LNCAP (cell line): Measurements from ENCODE around the gene NMNAT2.

Source experiments
- TF ChIP-seq, protein P1 (sequence below): fragments of 450-650 bp; IDR thresholded peaks from 2 replicates; pipeline ENCODE4 v1.5.1; 2017; ENCODE audit warnings: mild to moderate bottlenecking

The NMNAT2 gene

DNA sequence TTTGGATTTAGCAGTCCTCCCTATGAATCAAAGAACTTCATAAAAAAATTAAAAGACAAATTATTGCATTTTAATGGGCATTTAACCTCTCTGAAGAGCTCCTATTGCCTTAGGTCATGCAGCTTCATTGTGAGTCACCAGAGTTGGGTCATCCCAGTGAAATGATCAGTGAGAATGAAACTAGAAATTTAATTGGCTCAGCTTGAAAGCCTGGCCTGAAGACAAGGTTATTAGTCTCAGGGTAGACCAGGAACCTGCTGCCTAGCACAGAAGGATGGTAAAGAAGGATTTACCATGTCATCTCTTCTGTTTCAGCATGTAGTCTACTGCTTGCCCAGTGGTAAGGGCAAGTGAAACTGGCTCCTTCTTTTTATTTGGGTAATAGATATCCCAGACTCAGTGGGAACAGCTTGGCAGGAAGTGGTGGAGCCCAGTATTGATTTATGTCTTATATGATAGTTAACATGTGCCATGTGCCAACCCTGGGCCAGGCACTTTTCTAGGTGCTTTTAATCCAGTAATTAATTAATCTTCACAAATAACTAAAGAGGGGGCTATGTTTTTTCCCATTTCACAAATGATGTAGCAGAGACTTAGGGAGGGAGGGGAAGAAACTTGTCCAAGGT lies 208.5 kb downstream of the NMNAT2 start:
- TF ChIP-seq, protein P1, sequence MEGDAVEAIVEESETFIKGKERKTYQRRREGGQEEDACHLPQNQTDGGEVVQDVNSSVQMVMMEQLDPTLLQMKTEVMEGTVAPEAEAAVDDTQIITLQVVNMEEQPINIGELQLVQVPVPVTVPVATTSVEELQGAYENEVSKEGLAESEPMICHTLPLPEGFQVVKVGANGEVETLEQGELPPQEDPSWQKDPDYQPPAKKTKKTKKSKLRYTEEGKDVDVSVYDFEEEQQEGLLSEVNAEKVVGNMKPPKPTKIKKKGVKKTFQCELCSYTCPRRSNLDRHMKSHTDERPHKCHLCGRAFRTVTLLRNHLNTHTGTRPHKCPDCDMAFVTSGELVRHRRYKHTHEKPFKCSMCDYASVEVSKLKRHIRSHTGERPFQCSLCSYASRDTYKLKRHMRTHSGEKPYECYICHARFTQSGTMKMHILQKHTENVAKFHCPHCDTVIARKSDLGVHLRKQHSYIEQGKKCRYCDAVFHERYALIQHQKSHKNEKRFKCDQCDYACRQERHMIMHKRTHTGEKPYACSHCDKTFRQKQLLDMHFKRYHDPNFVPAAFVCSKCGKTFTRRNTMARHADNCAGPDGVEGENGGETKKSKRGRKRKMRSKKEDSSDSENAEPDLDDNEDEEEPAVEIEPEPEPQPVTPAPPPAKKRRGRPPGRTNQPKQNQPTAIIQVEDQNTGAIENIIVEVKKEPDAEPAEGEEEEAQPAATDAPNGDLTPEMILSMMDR: no peak

DNA sequence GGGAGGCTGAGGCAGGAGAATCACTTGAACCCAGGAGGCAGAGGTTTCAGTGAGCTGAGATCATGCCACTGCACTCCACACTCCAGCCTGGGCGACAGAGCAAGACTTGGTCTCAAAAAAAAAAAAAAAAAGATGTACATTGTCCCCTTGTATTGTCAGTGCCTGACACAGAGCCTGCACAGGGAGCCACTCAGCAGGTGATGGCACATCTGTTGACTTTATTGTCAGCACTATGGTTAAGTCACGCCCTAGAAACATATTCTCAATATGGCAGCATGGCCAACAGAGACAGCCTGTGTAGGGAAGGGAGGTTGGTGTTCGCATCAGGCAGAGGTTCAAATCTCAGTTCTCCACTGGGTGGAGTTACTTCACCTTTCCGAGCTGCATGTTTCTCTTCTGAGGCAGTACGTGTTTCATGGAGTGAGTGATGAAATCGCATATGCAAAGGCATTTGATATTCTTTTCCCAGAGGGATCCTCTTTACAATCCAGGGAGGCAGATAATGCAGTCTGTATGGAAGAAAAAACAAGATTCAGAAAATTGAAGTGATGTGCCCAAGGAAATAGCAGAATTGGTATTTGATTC lies 211.6 kb downstream of the NMNAT2 start:
- TF ChIP-seq, protein P1: no peak

DNA sequence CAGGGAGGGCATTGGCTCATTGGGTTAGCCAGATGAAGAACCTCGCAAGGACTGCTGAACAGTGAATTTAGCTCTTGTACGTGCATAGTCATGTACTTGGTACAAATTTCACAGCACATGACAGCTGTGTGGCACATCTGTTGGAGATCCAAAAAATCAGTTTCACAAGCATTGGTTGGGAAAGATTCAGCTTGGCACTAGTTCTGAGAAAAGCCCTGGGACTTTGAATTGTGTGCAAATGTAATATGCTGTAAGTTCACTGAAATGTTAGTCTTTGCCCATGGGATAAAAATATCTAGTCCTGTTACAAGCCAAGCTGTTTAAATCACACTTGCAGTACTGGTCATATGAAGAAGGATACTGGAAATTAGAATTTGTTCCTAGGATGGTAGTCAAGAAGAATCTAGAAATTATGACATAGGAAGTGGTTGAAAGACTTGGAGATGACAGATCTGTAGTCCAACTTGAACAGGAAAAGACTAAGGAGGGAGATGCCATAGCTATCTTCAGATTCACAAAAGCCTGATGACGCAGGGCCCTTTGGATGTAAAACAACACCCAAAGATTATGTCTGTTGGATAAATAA lies 212.9 kb downstream of the NMNAT2 start:
- TF ChIP-seq, protein P1: no peak

DNA sequence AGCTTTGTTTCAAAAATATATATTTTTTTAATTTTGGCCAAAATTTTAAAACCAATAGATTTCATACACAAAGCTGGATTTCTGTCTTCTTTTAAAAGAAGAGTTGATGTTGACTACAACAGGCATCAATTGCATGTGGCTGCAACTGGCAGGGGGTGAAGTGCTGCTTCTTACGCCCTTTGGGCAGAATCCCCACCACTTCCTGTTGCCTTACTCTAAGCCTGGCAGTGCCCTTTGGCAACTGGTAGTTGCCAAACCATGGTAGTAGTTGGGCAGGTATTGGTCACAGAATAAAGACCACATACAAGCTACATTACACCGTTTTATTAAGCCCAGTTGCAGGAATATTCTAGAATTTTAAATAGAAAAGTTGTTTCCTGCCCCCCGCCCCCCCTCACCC lies 215.1 kb downstream of the NMNAT2 start:
- TF ChIP-seq, protein P1: no peak

DNA sequence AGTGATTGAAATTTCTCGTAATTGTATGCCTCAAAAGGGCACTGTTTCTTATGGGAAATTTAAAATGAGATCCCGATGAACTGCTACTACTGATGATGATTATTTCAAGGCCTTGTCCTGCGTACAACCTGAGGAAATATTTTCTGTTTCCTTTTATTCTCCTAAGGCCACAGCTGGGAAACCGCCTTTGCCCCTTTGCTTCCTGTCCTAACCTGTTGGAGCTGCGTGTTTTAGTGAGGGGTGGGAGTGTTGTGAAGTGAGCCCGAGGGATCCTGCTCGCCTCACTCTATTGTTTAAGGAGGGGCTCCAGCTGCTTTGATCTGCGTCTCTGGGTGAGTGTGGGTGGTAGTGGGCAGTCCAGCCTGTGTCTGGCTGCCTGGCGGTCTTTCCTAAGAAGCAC lies 217.7 kb downstream of the NMNAT2 start:
- TF ChIP-seq, protein P1: no peak

DNA sequence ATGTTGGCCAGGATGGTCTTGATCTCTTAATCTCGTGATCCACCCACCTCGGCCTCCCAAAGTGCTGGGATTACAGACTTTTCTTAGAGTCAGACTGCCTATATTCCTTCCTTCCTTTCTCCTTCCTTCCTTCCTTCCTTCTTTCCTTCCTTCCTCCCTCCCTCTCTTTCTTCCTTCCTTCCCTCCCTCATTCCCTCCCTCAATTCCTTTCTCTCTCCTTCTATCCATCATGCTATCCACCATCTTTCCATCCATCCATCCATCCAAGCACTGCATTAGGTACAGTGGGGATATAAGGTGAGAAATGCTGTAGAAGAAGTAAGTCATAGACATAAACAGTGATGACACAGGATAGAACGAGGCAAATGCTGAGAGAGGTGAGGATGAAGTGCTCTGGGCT lies 218.9 kb downstream of the NMNAT2 start:
- TF ChIP-seq, protein P1: no peak

DNA sequence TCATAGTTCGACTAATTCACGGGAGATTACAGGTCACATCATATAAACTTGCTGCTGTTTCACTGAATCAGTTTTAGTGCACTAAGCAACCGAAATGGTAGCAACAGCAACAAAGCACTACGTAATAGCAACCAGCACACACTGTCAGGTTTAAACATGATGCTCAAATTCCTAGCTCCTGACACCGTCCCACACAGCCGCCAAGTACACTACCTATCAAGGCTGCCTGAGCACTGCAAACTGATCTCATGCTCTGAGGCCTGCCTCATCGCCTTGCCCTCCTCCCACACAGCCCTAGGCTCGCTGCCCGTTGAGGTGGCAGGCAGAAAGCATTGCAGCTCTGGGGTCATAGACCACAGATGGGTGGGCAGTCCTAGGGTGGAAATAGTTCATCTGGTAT lies 219.7 kb downstream of the NMNAT2 start:
- TF ChIP-seq, protein P1: no peak
